Activated CD8-positive, alpha-beta memory T cell treated with anti-CD3 and anti-CD28 coated beads, Interleukin-2, amount 50 U/mL, for 48 hours (primary cell): Measurements from ENCODE around the gene EPN1.
A peak's percentile ranks its signal among the peaks of the same experiment; 100 is the strongest.
"Not testable (repeated sequence)": the region's sequence is repeated elsewhere in the genome, so short reads cannot be mapped to it uniquely, and the experiment has no call there.

Experiments used
- DNase-seq: peaks from one replicate; pipeline ENCODE4 v3.0.0-alpha.2; 2020

EPN1 gene

GRCh38 chr19:55694656-55695491 is 19.8 kb downstream of the EPN1 start:
- no peak for DNase-seq

- DNase-seq: no peak
Observed at GRCh38 chr19:55695511-55696290, 20.7 kb downstream of the EPN1 start.

GRCh38 chr19:55696301-55697068 is 21.5 kb downstream of the EPN1 start:
- no peak for DNase-seq

GRCh38 chr19:55697069-55697440 is 22.0 kb downstream of the EPN1 start:
- no peak for DNase-seq

- no peak for DNase-seq
Observed at GRCh38 chr19:55697698-55698097, 22.7 kb downstream of the EPN1 start.

GRCh38 chr19:55698256-55698655 is 23.2 kb downstream of the EPN1 start:
- no peak for DNase-seq

GRCh38 chr19:55699221-55699620 is 24.2 kb downstream of the EPN1 start:
- no peak for DNase-seq

- no peak for DNase-seq
Observed at GRCh38 chr19:55700813-55701212, 25.8 kb downstream of the EPN1 start.

GRCh38 chr19:55702131-55702627 is 27.2 kb downstream of the EPN1 start:
- DNase-seq: peak; percentile 38

- peak; percentile 88 for DNase-seq
Observed at GRCh38 chr19:55703790-55704215, 28.8 kb downstream of the EPN1 start.

GRCh38 chr19:55704494-55705245 is 29.6 kb downstream of the EPN1 start:
- peak; percentile 55 for DNase-seq

- no peak for DNase-seq
Observed at GRCh38 chr19:55705972-55706371, 30.9 kb downstream of the EPN1 start.

GRCh38 chr19:55711719-55712118 is 36.7 kb downstream of the EPN1 start:
- DNase-seq: no peak

- DNase-seq: no peak
Observed at GRCh38 chr19:55712804-55713631, 38.0 kb downstream of the EPN1 start.

GRCh38 chr19:55716531-55716930 is 41.5 kb downstream of the EPN1 start:
- no peak for DNase-seq

- no peak for DNase-seq
Observed at GRCh38 chr19:55717251-55717650, 42.2 kb downstream of the EPN1 start.

- DNase-seq: not testable (repeated sequence)
Observed at GRCh38 chr19:55717879-55718711, 43.1 kb downstream of the EPN1 start.

- no peak for DNase-seq
Observed at GRCh38 chr19:55720214-55720746, 45.3 kb downstream of the EPN1 start.

- DNase-seq: no peak
Observed at GRCh38 chr19:55720801-55721200, 45.8 kb downstream of the EPN1 start.

GRCh38 chr19:55723491-55723890 is 48.5 kb downstream of the EPN1 start:
- no peak for DNase-seq
